Measurements from ENCODE around the gene C21orf58.
A peak's percentile ranks its signal among the peaks of the same experiment; 100 is the strongest.

The C21orf58 gene

DNA sequence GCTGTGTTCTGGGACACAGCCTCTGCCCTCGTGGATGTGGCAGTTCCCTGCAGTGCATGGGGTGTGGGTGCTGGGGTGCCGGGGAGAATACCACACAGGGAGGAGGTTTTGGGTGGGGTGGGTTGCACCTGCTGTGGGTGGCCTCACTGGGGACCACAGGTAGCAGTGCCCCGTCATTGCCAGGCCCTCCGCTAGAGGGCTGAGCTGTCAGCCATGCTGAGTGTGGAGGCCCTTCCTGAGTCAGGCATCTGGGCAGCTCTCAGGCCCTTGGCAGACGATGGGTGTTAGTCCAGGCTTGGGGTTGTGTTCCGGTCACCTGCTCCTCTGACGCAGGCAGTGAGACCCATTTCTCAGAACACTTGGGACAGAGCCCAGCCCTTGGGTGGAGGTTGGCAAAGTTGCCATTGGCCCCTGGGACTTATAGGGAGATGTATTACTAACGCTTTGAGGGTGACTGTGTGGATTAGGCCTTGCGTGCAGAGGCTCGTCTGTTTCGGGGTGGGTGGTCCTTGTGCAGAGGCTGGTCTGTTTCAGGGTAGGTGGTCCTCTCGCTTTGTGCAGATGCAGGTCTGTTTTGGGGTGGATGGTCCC is 24.2 kb upstream of the C21orf58 start:
- H3K36me3 ChIP-seq: peaks cover 82 to 94% (median 90%) of the 10 kb centered on the region in 11 experiments
- peaks cover 0 to 58% (median 11%) of the 10 kb centered on the region in 11 experiments; a peak in 14 of 22 replicates for H4K20me1 ChIP-seq
- no peak for TF ChIP-seq Cebpa-rat (IDR thresholded peaks at IDR 0.05)
- H3K27ac ChIP-seq: no peak overlapping the region
- H3K9ac ChIP-seq: no peak overlapping the region
- no peaks in the 10 kb centered on the region for H3K4me1 ChIP-seq
- no peak overlapping the region for H3K4me3 ChIP-seq
- no peak overlapping the region for H3K4me2 ChIP-seq
- H3K27me3 ChIP-seq: no peaks in the 10 kb centered on the region
- H3K9me3 ChIP-seq (replicated peaks in 1 of 11): no peaks in the 10 kb centered on the region

DNA sequence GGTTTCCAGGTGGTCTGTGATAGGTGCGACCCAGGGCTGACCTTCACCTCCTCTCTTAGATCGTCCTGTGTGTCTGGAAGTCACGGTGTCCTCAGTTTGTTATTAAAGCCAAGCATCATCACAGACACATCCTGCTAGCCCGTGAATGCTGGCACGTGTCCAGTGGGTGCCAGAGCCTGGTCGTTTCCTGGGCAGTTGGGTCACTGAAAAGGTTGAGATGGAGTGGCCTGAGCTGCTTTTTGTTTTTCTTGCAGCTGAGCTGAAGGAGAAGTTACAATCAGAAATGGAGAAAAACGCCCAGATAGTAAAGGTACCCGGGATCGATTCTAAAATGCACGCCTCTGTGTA is 23.5 kb upstream of the C21orf58 start:
- Histone ChIP-seq H3K4me2 (no peak overlapping the region), H3K4me3 (no peak overlapping the region), H3K27me3 (no peaks in the 10 kb centered on the region), H4K20me1 (peaks cover 0 to 61% (median 13%) of the 10 kb centered on the region in 11 experiments; a peak in 14 of 22 replicates), H3K4me1 (no peaks in the 10 kb centered on the region), H3K9ac (no peak overlapping the region), H3K9me3 (replicated peaks in 1 of 11) (no peaks in the 10 kb centered on the region), H3K27ac (no peak overlapping the region), H3K36me3 (peaks cover 78 to 94% (median 89%) of the 10 kb centered on the region in 11 experiments)
- TF ChIP-seq Cebpa-rat (IDR thresholded peaks at IDR 0.05): no peak

DNA sequence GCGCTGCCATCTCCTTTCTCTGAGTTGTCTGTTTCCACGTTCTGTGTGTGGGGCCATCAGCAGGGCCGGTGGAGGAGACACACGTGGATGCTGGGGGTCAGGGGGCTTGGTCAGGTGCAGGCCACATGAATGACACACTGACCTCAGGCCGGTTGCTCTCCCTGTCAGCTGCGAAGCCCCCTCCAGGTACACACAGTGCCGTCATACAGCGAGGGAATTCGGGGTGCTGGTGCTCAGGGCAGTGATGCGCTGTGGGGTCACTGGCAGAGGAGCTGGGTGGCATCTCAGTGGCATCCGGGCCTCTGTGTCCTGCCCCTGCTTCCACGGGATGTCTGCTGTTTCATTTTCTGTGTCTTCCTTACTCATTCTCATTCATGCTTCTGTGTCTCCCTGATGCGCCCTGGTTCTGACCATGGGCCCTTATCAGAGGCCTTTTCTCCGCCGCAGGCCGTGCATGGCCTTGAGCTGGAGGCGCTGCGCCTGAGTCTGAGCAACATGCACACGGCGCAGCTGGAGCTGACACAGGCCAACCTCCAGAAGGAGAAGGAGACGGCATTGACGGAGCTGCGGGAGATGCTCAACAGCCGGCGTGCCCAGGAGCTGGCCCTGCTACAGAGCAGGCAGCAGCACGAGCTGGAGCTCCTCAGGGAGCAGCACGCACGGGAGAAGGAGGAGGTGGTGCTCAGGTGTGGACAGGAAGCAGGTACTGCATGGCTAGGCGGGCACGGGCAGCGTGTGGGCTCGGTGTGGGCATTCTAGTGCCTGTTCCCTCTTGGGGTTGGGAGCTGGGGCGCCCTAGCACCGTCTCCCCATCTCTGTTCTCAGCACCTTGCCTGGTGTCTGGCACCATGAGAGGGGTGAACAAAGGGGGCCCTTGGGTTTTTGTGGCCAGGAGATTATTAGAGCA is 22.9 kb upstream of the C21orf58 start:
- Histone ChIP-seq H3K4me1 (peaks cover 0 to 4% (median 0%) of the 10 kb centered on the region in 10 experiments; a peak in 1 of 20 replicates), H3K27ac (no peak overlapping the region), H3K4me2 (no peak overlapping the region), H3K4me3 (no peak overlapping the region), H3K9me3 (replicated peaks in 1 of 11) (no peaks in the 10 kb centered on the region), H4K20me1 (peaks cover 0 to 59% (median 13%) of the 10 kb centered on the region in 11 experiments; a peak in 13 of 22 replicates), H3K36me3 (peaks cover 71 to 94% (median 89%) of the 10 kb centered on the region in 11 experiments), H3K27me3 (no peaks in the 10 kb centered on the region), H3K9ac (no peak overlapping the region)
- no peak for TF ChIP-seq Cebpa-rat (IDR thresholded peaks at IDR 0.05)

DNA sequence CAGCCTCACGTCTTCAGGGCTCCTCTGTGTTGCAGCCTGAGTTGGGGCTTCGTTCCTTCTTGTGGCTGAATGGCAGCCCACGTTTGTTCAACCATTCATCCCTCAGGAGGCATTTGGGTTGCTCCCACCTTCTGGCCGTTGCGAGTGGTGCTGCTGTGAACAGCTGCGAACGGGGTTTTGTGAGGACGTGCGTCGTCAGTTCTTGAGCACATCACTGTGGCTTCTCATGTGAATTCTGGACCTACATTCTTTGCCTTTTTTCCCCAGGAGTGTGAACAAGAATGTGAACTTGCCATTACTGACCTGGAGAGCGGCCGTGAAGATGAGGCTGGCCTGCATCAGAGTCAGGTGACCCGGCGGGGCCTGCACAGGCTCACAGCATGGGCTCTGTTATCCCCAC is 22.2 kb upstream of the C21orf58 start:
- Histone ChIP-seq H3K9me3 (replicated peaks in 1 of 11) (no peaks in the 10 kb centered on the region), H3K27ac (no peak overlapping the region), H3K4me2 (no peak overlapping the region), H3K9ac (no peak overlapping the region), H3K4me1 (peaks cover 0 to 4% (median 0%) of the 10 kb centered on the region in 10 experiments; a peak in 1 of 20 replicates), H3K27me3 (no peaks in the 10 kb centered on the region), H3K4me3 (no peak overlapping the region), H4K20me1 (peaks cover 0 to 57% (median 13%) of the 10 kb centered on the region in 11 experiments; a peak in 13 of 22 replicates), H3K36me3 (peaks cover 66 to 94% (median 85%) of the 10 kb centered on the region in 11 experiments)
- no peak for TF ChIP-seq Cebpa-rat (IDR thresholded peaks at IDR 0.05)

DNA sequence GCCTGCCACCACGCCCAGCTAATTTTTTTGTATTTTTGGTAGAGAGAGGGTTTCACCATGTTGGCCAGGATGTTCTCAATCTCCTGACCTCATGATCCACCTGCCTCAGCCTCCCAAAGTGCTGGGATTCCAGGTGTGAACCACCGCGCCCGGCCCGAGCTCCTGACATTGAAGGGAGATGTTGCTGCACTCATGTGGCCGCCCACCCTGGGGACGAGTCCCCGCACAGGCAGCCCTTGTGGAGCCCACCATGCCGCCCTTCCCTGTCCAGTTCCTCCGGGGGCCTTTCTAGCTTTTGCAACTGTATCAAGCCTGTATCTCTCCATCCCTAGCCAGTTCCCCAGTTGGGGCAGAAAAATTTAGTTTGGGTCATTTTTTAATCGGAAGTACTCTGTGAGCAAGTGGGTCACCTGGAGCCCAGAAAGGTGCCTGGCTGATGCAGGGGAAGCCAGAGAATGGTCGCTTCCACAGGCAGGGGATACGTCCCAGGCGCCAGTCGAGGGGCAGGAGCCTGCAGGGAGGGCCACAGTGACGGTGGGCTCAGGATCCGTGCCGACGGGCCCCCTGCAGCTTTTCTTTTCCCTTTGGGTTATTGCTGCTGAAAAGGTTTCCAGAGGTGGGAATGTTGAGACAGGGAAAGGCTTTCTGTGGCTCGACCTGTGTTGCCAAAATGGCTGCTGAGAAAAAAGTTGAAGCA is 20.7 kb upstream of the C21orf58 start:
- Histone ChIP-seq H3K4me3 (no peak overlapping the region), H3K36me3 (peaks cover 63 to 94% (median 85%) of the 10 kb centered on the region in 11 experiments), H3K9me3 (replicated peaks in 1 of 11) (peaks cover 0 to 10% (median 8%) of the 10 kb centered on the region in 11 experiments; a peak in 13 of 22 replicates), H3K9ac (no peak overlapping the region), H3K4me1 (peaks cover 0 to 4% (median 0%) of the 10 kb centered on the region in 10 experiments; a peak in 1 of 20 replicates), H4K20me1 (peaks cover 0 to 53% (median 13%) of the 10 kb centered on the region in 11 experiments; a peak in 13 of 22 replicates), H3K27ac (no peak overlapping the region), H3K27me3 (no peaks in the 10 kb centered on the region), H3K4me2 (no peak overlapping the region)
- no peak for TF ChIP-seq Cebpa-rat (IDR thresholded peaks at IDR 0.05)

DNA sequence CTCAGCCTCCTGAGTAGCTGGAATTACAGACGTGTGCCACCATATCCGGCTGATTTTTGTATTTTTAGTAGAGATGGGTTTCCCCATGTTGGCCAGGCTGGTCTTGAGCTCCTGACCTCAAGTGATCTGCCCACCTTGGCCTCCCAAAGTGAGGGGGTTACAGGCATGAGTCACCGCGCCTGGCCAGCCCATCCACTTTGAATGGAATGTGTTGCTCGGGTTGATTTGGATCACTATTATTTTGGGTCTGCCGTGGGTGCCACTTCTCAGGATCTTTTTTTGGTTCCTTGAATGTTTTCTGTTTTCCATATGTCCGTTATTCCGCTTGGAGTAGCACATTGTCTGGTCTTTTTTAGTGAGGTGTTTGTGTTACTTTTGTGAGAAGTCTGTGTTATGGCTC is 17.3 kb upstream of the C21orf58 start:
- Histone ChIP-seq H3K27ac (no peak overlapping the region), H3K4me3 (no peak overlapping the region), H3K4me1 (peaks cover 0 to 4% (median 0%) of the 10 kb centered on the region in 10 experiments; a peak in 1 of 20 replicates), H3K36me3 (peaks cover 63 to 94% (median 85%) of the 10 kb centered on the region in 11 experiments), H3K9ac (no peak overlapping the region), H3K27me3 (no peaks in the 10 kb centered on the region), H4K20me1 (peaks cover 0 to 46% (median 12%) of the 10 kb centered on the region in 11 experiments; a peak in 13 of 22 replicates), H3K4me2 (no peak overlapping the region), H3K9me3 (replicated peaks in 1 of 11) (peaks cover 0 to 17% (median 8%) of the 10 kb centered on the region in 11 experiments; a peak in 13 of 22 replicates)
- TF ChIP-seq Cebpa-rat (IDR thresholded peaks at IDR 0.05): no peak

DNA sequence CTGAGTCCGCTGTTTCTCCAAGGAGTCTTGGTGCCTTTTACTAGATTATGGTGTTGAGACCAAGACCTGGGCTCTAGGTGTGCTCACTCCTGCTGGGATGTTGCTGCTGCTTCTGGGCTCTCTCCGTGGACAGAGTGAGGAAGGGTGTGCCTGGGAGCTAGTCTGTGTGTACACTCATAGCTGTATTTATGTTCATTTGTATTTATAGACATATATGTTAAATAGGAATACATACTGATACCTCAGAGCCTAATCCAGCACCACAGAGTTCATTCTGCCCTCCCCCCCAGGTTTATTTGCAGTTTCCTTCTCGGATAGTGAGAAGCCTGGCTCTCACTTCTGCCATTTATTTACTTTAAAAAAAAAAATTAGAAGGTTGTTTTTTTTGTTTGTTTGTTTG is 12.9 kb upstream of the C21orf58 start:
- Histone ChIP-seq H3K4me2 (no peak overlapping the region), H3K9ac (no peak overlapping the region), H3K9me3 (replicated peaks in 1 of 11) (peaks cover 0 to 17% (median 8%) of the 10 kb centered on the region in 11 experiments; a peak in 13 of 22 replicates), H3K4me3 (no peak overlapping the region), H4K20me1 (peaks cover 0 to 37% (median 11%) of the 10 kb centered on the region in 11 experiments; a peak in 9 of 22 replicates), H3K36me3 (peaks cover 62 to 100% (median 88%) of the 10 kb centered on the region in 11 experiments), H3K4me1 (peaks cover 0 to 10% (median 0%) of the 10 kb centered on the region in 10 experiments; a peak in 7 of 20 replicates), H3K27ac (no peak overlapping the region), H3K27me3 (no peaks in the 10 kb centered on the region)
- TF ChIP-seq Cebpa-rat (IDR thresholded peaks at IDR 0.05): no peak

DNA sequence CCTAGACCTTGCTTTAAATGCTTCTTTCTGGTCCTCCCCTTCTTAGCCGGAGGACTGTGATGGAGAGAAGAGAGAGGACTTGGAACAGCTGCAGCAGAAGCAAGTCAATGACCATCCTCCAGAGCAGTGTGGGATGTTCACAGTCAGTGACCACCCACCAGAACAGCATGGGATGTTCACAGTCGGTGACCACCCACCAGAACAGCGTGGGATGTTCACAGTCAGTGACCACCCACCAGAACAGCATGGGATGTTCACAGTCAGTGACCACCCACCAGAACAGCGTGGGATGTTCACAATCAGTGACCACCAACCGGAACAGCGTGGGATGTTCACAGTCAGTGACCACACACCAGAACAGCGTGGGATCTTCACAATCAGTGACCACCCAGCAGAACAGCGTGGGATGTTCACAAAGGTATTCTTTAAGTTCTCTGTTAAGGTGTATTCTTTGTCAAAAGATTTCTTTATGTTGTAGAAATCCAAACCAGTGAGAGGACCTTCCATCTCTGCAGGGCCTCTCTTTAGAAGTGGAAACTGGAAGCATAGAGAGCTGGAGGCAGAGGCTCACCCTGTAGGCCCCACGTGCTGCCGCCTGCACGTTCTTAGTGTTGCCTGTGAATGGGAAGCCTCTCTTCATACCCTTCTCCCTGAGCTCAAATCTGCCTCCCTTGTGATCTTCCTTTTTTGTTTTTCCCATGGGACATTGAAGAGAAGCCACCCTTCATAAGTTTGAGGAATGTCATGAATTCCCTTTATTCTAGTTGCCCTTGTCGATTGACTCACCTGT is 10.9 kb upstream of the C21orf58 start:
- Histone ChIP-seq H3K4me1 (peaks cover 0 to 10% (median 0%) of the 10 kb centered on the region in 10 experiments; a peak in 7 of 20 replicates), H3K4me3 (no peak overlapping the region), H3K27me3 (no peaks in the 10 kb centered on the region), H3K9ac (0 out of 22 replicates have a peak overlapping the region, but pooled peaks of 1 of the 11 experiments have one; percentile 5), H4K20me1 (peaks cover 0 to 44% (median 13%) of the 10 kb centered on the region in 11 experiments; a peak in 9 of 22 replicates), H3K4me2 (no peak overlapping the region), H3K27ac (no peak overlapping the region), H3K9me3 (replicated peaks in 1 of 11) (peaks cover 0 to 11% (median 2%) of the 10 kb centered on the region in 11 experiments; a peak in 7 of 22 replicates), H3K36me3 (peaks cover 68 to 100% (median 87%) of the 10 kb centered on the region in 11 experiments)
- TF ChIP-seq Cebpa-rat (IDR thresholded peaks at IDR 0.05): no peak
